Stimulated activated naive CD4-positive, alpha-beta T cell treated with Interleukin-2 at 50 U/mL for 16 hours (primary cell): Measurements from ENCODE around the gene DDX19B.
"Not testable (repeated sequence)": the region's sequence is repeated elsewhere in the genome, so short reads cannot be mapped to it uniquely, and the experiment has no call there.

ENCODE experiments used
- DNase-seq: peaks from one replicate; lab custom pipeline; 2025; lab: John Stamatoyannopoulos, UW

DDX19B gene

GRCh38 chr16:70287304-70287971 lies 11.5 kb upstream of the DDX19B start:
- not testable (repeated sequence) for DNase-seq

- peak; percentile 97 for DNase-seq
Observed at GRCh38 chr16:70289229-70290094, 9.5 kb upstream of the DDX19B start, which contains the start of gene AARS1. Gene AARS1, minus strand, starts transcription at chr16:70289506. Its CDS starts 6,743 bp downstream, at chr16:70282763.

- DNase-seq: no peak
Observed at GRCh38 chr16:70290949-70291519, 8.0 kb upstream of the DDX19B start.

- not testable (repeated sequence) for DNase-seq
Observed at GRCh38 chr16:70292148-70292547, 6.8 kb upstream of the DDX19B start.

GRCh38 chr16:70294385-70295025 lies 4.5 kb upstream of the DDX19B start:
- DNase-seq: no peak

- DNase-seq: no peak
Observed at GRCh38 chr16:70295634-70296033, 3.4 kb upstream of the DDX19B start.

- no peak for DNase-seq
Observed at GRCh38 chr16:70301121-70301520, 2.1 kb downstream of the DDX19B start.

GRCh38 chr16:70302745-70303144 lies 3.8 kb downstream of the DDX19B start:
- DNase-seq: no peak

- no peak for DNase-seq
Observed at GRCh38 chr16:70304892-70305448, 6.0 kb downstream of the DDX19B start.

- DNase-seq: no peak
Observed at GRCh38 chr16:70306880-70307279, 7.9 kb downstream of the DDX19B start.

- DNase-seq: not testable (repeated sequence)
Observed at GRCh38 chr16:70307726-70308125, 8.7 kb downstream of the DDX19B start.

- DNase-seq: no peak
Observed at GRCh38 chr16:70320121-70320520, 21.1 kb downstream of the DDX19B start.

- DNase-seq: no peak
Observed at GRCh38 chr16:70324998-70325747, 26.2 kb downstream of the DDX19B start.

GRCh38 chr16:70331091-70331490 lies 32.1 kb downstream of the DDX19B start:
- DNase-seq: no peak

- no peak for DNase-seq
Observed at GRCh38 chr16:70331588-70332358, 32.8 kb downstream of the DDX19B start.

GRCh38 chr16:70332728-70333127 lies 33.7 kb downstream of the DDX19B start:
- DNase-seq: not testable (repeated sequence)

GRCh38 chr16:70337814-70338213 lies 38.8 kb downstream of the DDX19B start:
- no peak for DNase-seq

GRCh38 chr16:70341600-70341999 lies 42.6 kb downstream of the DDX19B start:
- DNase-seq: no peak

- no peak for DNase-seq
Observed at GRCh38 chr16:70342016-70342415, 43.0 kb downstream of the DDX19B start.

- DNase-seq: no peak
Observed at GRCh38 chr16:70345840-70346239, 46.9 kb downstream of the DDX19B start.
